ENCODE data around the gene SAXO1. TPM values are rescaled to one million over a fixed set of nuclear protein-coding genes. Genes with fewer than 3 reads are reported as not detected.

The SAXO1 gene
- total and polyA plus RNA-seq, 2 experiments from 2014 or later: 0.02 TPM; not detected in 1

DNA sequence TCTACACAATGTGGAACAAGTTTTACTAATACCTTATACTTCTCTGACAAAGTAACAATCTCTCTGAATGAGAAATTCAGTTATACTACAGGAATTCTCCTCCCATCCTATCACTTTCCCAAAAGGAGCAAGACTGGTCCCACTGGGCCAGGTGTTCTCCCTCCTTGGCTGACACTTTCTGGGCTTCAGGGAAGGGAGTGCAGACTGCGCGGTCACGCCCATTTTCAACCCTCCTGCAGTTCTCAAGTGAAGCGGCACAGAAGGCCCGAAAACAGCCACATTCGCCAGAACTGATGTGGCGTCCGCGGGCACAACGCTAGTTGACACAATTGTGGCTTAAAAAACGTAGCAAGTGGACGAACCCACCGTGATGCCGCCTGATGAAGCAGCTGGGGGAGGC, 603 bp downstream of the SAXO1 start:
- TF ChIP-seq, protein P1, sequence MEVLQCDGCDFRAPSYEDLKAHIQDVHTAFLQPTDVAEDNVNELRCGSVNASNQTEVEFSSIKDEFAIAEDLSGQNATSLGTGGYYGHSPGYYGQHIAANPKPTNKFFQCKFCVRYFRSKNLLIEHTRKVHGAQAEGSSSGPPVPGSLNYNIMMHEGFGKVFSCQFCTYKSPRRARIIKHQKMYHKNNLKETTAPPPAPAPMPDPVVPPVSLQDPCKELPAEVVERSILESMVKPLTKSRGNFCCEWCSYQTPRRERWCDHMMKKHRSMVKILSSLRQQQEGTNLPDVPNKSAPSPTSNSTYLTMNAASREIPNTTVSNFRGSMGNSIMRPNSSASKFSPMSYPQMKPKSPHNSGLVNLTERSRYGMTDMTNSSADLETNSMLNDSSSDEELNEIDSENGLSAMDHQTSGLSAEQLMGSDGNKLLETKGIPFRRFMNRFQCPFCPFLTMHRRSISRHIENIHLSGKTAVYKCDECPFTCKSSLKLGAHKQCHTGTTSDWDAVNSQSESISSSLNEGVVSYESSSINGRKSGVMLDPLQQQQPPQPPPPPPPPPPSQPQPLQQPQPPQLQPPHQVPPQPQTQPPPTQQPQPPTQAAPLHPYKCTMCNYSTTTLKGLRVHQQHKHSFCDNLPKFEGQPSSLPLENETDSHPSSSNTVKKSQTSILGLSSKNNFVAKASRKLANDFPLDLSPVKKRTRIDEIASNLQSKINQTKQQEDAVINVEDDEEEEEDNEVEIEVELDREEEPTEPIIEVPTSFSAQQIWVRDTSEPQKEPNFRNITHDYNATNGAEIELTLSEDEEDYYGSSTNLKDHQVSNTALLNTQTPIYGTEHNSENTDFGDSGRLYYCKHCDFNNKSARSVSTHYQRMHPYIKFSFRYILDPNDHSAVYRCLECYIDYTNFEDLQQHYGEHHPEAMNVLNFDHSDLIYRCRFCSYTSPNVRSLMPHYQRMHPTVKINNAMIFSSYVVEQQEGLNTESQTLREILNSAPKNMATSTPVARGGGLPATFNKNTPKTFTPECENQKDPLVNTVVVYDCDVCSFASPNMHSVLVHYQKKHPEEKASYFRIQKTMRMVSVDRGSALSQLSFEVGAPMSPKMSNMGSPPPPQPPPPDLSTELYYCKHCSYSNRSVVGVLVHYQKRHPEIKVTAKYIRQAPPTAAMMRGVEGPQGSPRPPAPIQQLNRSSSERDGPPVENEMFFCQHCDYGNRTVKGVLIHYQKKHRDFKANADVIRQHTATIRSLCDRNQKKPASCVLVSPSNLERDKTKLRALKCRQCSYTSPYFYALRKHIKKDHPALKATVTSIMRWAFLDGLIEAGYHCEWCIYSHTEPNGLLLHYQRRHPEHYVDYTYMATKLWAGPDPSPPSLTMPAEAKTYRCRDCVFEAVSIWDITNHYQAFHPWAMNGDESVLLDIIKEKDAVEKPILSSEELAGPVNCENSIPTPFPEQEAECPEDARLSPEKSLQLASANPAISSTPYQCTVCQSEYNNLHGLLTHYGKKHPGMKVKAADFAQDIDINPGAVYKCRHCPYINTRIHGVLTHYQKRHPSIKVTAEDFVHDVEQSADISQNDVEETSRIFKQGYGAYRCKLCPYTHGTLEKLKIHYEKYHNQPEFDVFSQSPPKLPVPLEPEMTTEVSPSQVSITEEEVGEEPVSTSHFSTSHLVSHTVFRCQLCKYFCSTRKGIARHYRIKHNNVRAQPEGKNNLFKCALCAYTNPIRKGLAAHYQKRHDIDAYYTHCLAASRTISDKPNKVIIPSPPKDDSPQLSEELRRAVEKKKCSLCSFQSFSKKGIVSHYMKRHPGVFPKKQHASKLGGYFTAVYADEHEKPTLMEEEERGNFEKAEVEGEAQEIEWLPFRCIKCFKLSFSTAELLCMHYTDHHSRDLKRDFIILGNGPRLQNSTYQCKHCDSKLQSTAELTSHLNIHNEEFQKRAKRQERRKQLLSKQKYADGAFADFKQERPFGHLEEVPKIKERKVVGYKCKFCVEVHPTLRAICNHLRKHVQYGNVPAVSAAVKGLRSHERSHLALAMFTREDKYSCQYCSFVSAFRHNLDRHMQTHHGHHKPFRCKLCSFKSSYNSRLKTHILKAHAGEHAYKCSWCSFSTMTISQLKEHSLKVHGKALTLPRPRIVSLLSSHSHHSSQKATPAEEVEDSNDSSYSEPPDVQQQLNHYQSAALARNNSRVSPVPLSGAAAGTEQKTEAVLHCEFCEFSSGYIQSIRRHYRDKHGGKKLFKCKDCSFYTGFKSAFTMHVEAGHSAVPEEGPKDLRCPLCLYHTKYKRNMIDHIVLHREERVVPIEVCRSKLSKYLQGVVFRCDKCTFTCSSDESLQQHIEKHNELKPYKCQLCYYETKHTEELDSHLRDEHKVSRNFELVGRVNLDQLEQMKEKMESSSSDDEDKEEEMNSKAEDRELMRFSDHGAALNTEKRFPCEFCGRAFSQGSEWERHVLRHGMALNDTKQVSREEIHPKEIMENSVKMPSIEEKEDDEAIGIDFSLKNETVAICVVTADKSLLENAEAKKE (CRISPR knock-in tag; IDR thresholded peaks at IDR 0.05): no peak
- TF ChIP-seq, protein P2, sequence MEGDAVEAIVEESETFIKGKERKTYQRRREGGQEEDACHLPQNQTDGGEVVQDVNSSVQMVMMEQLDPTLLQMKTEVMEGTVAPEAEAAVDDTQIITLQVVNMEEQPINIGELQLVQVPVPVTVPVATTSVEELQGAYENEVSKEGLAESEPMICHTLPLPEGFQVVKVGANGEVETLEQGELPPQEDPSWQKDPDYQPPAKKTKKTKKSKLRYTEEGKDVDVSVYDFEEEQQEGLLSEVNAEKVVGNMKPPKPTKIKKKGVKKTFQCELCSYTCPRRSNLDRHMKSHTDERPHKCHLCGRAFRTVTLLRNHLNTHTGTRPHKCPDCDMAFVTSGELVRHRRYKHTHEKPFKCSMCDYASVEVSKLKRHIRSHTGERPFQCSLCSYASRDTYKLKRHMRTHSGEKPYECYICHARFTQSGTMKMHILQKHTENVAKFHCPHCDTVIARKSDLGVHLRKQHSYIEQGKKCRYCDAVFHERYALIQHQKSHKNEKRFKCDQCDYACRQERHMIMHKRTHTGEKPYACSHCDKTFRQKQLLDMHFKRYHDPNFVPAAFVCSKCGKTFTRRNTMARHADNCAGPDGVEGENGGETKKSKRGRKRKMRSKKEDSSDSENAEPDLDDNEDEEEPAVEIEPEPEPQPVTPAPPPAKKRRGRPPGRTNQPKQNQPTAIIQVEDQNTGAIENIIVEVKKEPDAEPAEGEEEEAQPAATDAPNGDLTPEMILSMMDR (conservative IDR thresholded peaks at IDR 0.05; ENCODE audit: low read depth in 2 of 2): no peak
- TF ChIP-seq CREB1 (CRISPR knock-in tag; IDR thresholded peaks at IDR 0.05; ENCODE audit: low read depth): no peak
- no peak for TF ChIP-seq JUNB (IDR thresholded peaks at IDR 0.05; ENCODE audit: unreplicated experiment)
- TF ChIP-seq, protein P3, sequence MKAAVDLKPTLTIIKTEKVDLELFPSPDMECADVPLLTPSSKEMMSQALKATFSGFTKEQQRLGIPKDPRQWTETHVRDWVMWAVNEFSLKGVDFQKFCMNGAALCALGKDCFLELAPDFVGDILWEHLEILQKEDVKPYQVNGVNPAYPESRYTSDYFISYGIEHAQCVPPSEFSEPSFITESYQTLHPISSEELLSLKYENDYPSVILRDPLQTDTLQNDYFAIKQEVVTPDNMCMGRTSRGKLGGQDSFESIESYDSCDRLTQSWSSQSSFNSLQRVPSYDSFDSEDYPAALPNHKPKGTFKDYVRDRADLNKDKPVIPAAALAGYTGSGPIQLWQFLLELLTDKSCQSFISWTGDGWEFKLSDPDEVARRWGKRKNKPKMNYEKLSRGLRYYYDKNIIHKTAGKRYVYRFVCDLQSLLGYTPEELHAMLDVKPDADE (IDR thresholded peaks at IDR 0.05): no peak
- TF ChIP-seq POLR2AphosphoS5 (IDR thresholded peaks at IDR 0.05; ENCODE audit: low read depth): no peak
- TF ChIP-seq, protein P4, sequence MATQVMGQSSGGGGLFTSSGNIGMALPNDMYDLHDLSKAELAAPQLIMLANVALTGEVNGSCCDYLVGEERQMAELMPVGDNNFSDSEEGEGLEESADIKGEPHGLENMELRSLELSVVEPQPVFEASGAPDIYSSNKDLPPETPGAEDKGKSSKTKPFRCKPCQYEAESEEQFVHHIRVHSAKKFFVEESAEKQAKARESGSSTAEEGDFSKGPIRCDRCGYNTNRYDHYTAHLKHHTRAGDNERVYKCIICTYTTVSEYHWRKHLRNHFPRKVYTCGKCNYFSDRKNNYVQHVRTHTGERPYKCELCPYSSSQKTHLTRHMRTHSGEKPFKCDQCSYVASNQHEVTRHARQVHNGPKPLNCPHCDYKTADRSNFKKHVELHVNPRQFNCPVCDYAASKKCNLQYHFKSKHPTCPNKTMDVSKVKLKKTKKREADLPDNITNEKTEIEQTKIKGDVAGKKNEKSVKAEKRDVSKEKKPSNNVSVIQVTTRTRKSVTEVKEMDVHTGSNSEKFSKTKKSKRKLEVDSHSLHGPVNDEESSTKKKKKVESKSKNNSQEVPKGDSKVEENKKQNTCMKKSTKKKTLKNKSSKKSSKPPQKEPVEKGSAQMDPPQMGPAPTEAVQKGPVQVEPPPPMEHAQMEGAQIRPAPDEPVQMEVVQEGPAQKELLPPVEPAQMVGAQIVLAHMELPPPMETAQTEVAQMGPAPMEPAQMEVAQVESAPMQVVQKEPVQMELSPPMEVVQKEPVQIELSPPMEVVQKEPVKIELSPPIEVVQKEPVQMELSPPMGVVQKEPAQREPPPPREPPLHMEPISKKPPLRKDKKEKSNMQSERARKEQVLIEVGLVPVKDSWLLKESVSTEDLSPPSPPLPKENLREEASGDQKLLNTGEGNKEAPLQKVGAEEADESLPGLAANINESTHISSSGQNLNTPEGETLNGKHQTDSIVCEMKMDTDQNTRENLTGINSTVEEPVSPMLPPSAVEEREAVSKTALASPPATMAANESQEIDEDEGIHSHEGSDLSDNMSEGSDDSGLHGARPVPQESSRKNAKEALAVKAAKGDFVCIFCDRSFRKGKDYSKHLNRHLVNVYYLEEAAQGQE (IDR thresholded peaks at IDR 0.05; ENCODE audit: unreplicated experiment): no peak
- TF ChIP-seq EZH2 (IDR thresholded peaks at IDR 0.05; ENCODE audit: low read depth, unreplicated experiment): no peak
- TF ChIP-seq ZNF331 (CRISPR knock-in tag; IDR thresholded peaks at IDR 0.05; ENCODE audit: low read depth): no peak
- no peak for TF ChIP-seq ZNF114 (CRISPR knock-in tag; IDR thresholded peaks at IDR 0.05)
- no peak for TF ChIP-seq NANOG (IDR thresholded peaks at IDR 0.05; ENCODE audit: borderline replicate concordance)
- no peak for TF ChIP-seq EZH2phosphoT487 (IDR thresholded peaks at IDR 0.05; ENCODE audit: unreplicated experiment)
- TF ChIP-seq STAT1 (IDR thresholded peaks at IDR 0.05; ENCODE audit: unreplicated experiment): no peak
- Histone ChIP-seq H3F3A (replicated peaks; ENCODE audit: low read depth) (no peaks in the 10 kb centered on the region), H3K4me1 (ENCODE audit: insufficient read depth) (no peaks in the 10 kb centered on the region), H3K9me2 (ENCODE audit: insufficient read depth) (0 out of 2 replicates have a peak, but pooled peaks cover 5% of the 10 kb centered on the region), H3K27ac (ENCODE audit: low read depth) (no peak overlapping the region), H2AFZ (no peak overlapping the region), H3K4me3 (no peak overlapping the region), H3K4me2 (no peak overlapping the region), H4K20me1 (replicated peaks; ENCODE audit: insufficient read depth) (no peaks in the 10 kb centered on the region), H3K36me3 (ENCODE audit: insufficient read depth) (no peaks in the 10 kb centered on the region), H3K27me3 (ENCODE audit: insufficient read depth) (no peaks in the 10 kb centered on the region), H3K79me2 (replicated peaks; ENCODE audit: insufficient read depth) (no peaks in the 10 kb centered on the region)
- Mint-ChIP-seq H3K4me1 (no peaks in the 10 kb centered on the region), H3K27me3 (ENCODE audit: insufficient read depth, low read depth, poor library complexity) (peaks cover 7% of the 10 kb centered on the region), H3K36me3 (ENCODE audit: low read depth) (peaks cover 11% of the 10 kb centered on the region; the same call in 2 of the 3 replicates), H3K27ac (no peak overlapping the region), H3K4me3 (no peak overlapping the region), H3K9me3 (peaks cover 12% of the 10 kb centered on the region)
- no peak for DNase-seq (ENCODE audit: low spot score)
- ATAC-seq: no peak

All from GM23338 (cell line).